ENCODE data around the gene MUC2.

The MUC2 gene

DNA sequence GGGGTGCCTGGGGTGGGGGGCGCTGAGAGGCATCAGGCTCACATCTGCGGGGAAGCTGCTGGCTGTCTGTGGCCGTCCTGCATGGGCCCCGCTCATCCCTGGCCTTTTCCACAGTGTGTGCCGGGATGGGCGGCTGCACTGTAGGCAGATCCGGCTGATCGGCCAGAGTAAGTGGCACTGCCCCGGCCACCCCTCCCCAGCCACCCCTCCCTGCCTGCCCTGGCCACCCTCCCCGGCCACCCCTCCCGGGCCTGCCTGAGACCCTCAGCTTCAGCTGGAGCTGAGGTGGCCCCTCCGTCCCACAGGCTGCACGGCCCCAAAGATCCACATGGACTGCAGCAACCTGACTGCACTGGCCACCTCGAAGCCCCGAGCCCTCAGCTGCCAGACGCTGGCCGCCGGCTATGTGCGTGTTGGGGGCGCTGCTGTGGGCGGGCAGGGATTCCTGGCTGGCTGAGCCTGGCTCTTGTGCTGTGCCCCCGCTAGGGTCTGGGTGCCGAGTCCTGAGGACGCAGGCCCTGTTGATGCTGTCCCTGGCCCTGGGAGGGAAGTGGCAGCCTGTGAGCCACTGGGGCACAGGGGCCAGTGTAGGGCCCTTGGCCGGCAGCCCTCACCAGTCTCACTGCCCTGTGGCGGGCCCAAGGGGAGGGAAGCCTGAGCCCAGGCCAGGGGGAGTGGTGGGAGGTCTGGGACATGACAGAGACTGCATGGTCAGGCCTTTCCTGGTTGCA is 10.9 kb downstream of the MUC2 start:
- H3K4me3 ChIP-seq (ENCODE audit: low read length) = no peak overlapping the region
- no peak for DNase-seq (ENCODE audit: low read depth)
- no peak for TF ChIP-seq CTCF (conservative IDR thresholded peaks at IDR 0.05; ENCODE audit: low read depth, low read length)

DNA sequence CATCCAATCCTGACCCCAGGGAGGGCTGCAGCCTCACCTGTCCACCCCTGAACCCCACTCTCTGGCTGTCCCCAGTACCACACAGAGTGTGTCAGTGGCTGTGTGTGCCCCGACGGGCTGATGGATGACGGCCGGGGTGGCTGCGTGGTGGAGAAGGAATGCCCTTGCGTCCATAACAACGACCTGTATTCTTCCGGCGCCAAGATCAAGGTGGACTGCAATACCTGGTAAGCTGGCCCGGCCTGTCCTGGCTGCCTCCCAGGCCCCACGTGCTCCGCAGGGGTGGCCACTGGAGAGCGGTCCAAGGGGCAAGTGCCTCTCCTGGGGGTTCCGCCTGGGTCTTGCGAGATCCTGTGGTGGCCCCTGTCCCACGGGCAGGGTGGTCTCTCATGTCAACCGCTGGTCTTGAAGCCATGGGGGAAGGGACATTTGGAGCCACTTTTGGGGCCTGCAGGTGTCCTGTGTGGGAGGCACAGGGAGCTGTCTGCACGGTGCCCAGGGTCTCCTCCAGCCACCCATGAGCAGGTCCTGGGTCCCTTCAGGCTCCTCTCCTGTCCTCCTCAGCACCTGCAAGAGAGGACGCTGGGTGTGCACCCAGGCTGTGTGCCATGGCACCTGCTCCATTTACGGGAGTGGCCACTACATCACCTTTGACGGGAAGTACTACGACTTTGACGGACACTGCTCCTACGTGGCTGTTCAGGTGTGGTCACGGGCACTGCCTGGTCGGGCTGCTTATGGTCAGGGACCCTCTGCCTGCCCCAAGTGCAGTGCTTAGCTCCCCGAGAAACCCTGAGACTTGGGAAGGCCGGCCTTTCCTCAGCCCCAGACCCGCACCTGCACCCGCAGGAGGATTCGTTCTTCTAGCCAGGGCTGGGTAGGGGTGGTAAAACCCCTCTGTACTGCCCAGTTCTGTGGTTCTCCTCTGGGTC is 11.8 kb downstream of the MUC2 start:
- no peak for TF ChIP-seq CTCF (conservative IDR thresholded peaks at IDR 0.05; ENCODE audit: low read depth, low read length)
- DNase-seq (ENCODE audit: low read depth) = no peak
- no peak overlapping the region for H3K4me3 ChIP-seq (ENCODE audit: low read length)

- DNase-seq (ENCODE audit: low read depth) = no peak
- no peak overlapping the region for H3K4me3 ChIP-seq (ENCODE audit: low read length)
- TF ChIP-seq CTCF (conservative IDR thresholded peaks at IDR 0.05; ENCODE audit: low read depth, low read length) = no peak
Measured at GRCh38 chr11:1087279-1087960, 12.7 kb downstream of the MUC2 start.

DNA sequence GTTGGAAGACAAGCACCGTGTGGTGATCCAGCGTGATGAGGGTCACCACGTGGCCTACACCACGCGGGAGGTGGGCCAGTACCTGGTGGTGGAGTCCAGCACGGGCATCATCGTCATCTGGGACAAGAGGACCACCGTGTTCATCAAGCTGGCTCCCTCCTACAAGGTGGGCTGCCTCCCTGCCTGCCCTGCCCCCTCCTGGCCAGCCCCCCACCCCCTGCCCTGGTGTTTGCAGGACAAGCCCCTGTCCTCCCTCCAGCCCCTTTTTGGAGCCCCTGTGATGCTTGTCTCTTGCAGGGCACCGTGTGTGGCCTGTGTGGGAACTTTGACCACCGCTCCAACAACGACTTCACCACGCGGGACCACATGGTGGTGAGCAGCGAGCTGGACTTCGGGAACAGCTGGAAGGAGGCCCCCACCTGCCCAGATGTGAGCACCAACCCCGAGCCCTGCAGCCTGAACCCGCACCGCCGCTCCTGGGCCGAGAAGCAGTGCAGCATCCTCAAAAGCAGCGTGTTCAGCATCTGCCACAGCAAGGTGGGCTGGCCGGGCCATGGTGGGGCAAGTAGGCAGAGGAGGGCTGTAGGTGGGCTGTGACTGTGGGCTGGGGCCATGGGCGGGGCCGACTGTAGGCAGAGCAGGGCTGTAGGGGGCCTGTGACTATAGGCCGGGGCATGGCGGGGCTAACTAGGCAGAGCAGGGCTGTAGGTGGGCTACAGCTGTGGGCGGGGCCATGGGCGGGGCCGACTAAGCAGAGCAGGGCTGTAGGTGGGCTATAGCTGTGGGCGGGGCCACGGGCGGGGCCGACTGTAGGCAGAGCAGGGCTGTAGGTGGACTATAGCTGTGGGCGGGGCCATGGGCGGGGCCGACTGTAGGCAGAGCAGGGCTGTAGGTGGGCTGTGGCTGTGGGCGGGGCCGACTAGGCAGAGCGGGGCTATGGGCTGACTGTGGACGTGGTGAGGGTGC is 13.6 kb downstream of the MUC2 start:
- no peak for TF ChIP-seq CTCF (conservative IDR thresholded peaks at IDR 0.05; ENCODE audit: low read depth, low read length)
- H3K4me3 ChIP-seq (ENCODE audit: low read length) = no peak overlapping the region
- DNase-seq (ENCODE audit: low read depth) = no peak

DNA sequence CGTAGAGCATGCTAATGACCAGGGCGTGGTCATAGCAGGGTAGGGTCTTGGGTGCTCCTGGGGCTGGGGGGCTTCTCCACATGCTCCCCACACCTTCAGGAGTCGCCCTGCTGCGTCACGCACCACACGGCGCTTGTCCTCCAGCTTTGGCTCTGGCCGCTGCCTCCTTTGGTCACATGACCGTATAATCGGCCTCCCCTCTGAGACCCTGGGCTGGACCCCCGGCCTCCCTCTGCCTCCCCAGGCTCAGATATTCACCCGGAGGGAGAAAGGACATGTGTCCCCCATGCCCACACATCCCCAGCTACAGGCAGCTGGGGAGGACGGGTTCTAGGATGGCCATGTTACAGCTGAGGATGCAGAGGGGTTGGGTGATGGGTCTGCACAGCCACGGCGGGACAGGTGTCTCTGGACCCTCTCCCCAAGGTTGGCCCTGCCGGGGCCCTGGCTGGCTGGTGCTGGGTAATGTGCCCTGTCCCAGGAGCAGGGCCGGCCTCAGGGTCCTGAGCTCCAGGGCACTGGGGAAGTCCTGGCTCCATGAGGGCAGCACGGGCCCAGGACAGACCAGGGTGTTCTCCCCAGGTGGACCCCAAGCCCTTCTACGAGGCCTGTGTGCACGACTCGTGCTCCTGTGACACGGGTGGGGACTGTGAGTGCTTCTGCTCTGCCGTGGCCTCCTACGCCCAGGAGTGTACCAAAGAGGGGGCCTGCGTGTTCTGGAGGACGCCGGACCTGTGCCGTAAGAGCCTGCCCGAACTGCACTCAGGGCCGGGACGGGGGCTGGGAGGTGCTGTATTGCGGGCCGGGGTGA is 14.5 kb downstream of the MUC2 start:
- H3K4me3 ChIP-seq (ENCODE audit: low read length) = no peak overlapping the region
- no peak for DNase-seq (ENCODE audit: low read depth)
- TF ChIP-seq CTCF (conservative IDR thresholded peaks at IDR 0.05; ENCODE audit: low read depth, low read length) = no peak

All from retinal pigment epithelial cell (primary cell).